Ishikawa (cell line): ENCODE data around the gene NPR2.

ENCODE experiments used
- CEBPB ChIP-seq: IDR thresholded peaks from 2 replicates; pipeline ENCODE4 v1.6.1; 2012
- CREB1 ChIP-seq: IDR thresholded peaks from 2 replicates; pipeline ENCODE4 v1.6.1; 2012; ENCODE audit warnings: low read depth
- EGR1 ChIP-seq: IDR thresholded peaks from 2 replicates; pipeline ENCODE4 v1.6.1; 2012
- EP300 ChIP-seq: IDR thresholded peaks from 2 replicates; pipeline ENCODE4 v1.6.1; 2012; ENCODE audit warnings: borderline replicate concordance
- FOXM1 ChIP-seq: IDR thresholded peaks from 2 replicates; pipeline ENCODE4 v1.6.1; 2012; ENCODE audit warnings: low read depth, borderline replicate concordance
- MAX ChIP-seq: IDR thresholded peaks from 2 replicates; pipeline ENCODE4 v1.6.1; 2012
- NFIC ChIP-seq: IDR thresholded peaks from 2 replicates; pipeline ENCODE4 v1.6.1; 2012
- RAD21 ChIP-seq: IDR thresholded peaks from 2 replicates; pipeline ENCODE4 v1.6.1; 2012; ENCODE audit warnings: low read depth
- REST ChIP-seq: IDR thresholded peaks from 2 replicates; pipeline ENCODE4 v1.6.1; 2012; ENCODE audit warnings: low read depth, mild to moderate bottlenecking
- TAF1 ChIP-seq: IDR thresholded peaks from 2 replicates; pipeline ENCODE4 v1.6.1; 2012; ENCODE audit warnings: low read depth, mild to moderate bottlenecking
- TCF12 ChIP-seq: IDR thresholded peaks from 2 replicates; pipeline ENCODE4 v1.6.1; 2012; ENCODE audit warnings: low read depth
- TEAD4 ChIP-seq: IDR thresholded peaks from 2 replicates; pipeline ENCODE4 v1.6.1; 2012
- USF1 ChIP-seq: IDR thresholded peaks from 2 replicates; pipeline ENCODE4 v1.6.1; 2012
- YY1 ChIP-seq: IDR thresholded peaks from 2 replicates; pipeline ENCODE4 v1.6.1; 2012; ENCODE audit warnings: low read depth
- ZBTB7A ChIP-seq: IDR thresholded peaks from 2 replicates; pipeline ENCODE4 v1.6.1; 2012; ENCODE audit warnings: low read depth

NPR2 gene

GRCh38 chr9:35832814-35833213 is 41.4 kb downstream of the NPR2 start:
- TF ChIP-seq USF1 (peak; percentile 41; the same call in 1 of the 2 replicates), YY1 (no peak)

GRCh38 chr9:35834260-35835215 is 43.1 kb downstream of the NPR2 start:
- TF ChIP-seq TEAD4 (no peak), RAD21 (no peak)

GRCh38 chr9:35835216-35835632 is 43.8 kb downstream of the NPR2 start:
- no peak for TF ChIP-seq NFIC
- no peak for TF ChIP-seq ZBTB7A
- no peak for TF ChIP-seq TEAD4
- no peak for TF ChIP-seq EP300
- no peak for TF ChIP-seq YY1
- TF ChIP-seq RAD21, result peak; percentile 35
- TF ChIP-seq CEBPB, result no peak

GRCh38 chr9:35835766-35836165 is 44.4 kb downstream of the NPR2 start:
- TF ChIP-seq MAX (no peak), NFIC (no peak), CREB1 (no peak), YY1 (no peak), EP300 (no peak), ZBTB7A (no peak), USF1 (no peak), TAF1 (no peak), TCF12 (no peak), RAD21 (no peak), TEAD4 (no peak), CEBPB (no peak), FOXM1 (no peak), EGR1 (no peak), REST (no peak)

GRCh38 chr9:35836595-35836994 is 45.2 kb downstream of the NPR2 start:
- TF ChIP-seq EGR1 (no peak), TAF1 (no peak), RAD21 (no peak), CEBPB (no peak), YY1 (no peak), USF1 (no peak), CREB1 (no peak), ZBTB7A (no peak), TEAD4 (no peak), NFIC (no peak), MAX (no peak), EP300 (no peak), REST (no peak), FOXM1 (no peak), TCF12 (no peak)

GRCh38 chr9:35839926-35840325 is 48.5 kb downstream of the NPR2 start:
- no peak for TF ChIP-seq TEAD4
- TF ChIP-seq EP300, result no peak
- no peak for TF ChIP-seq EGR1
- no peak for TF ChIP-seq FOXM1
- TF ChIP-seq CEBPB, result no peak
- TF ChIP-seq CREB1, result no peak
- TF ChIP-seq NFIC, result no peak
- no peak for TF ChIP-seq TCF12
- TF ChIP-seq RAD21, result no peak
- no peak for TF ChIP-seq REST
- TF ChIP-seq YY1, result no peak
- TF ChIP-seq ZBTB7A, result no peak
- TF ChIP-seq MAX, result no peak
- no peak for TF ChIP-seq TAF1
- TF ChIP-seq USF1, result no peak
